ENCODE measurements around the gene JPH3.

- TF ChIP-seq SP1 (IDR thresholded peaks at IDR 0.05) (no peak), L3MBTL2 (conservative IDR thresholded peaks at IDR 0.05) (no peak), FOXK2 (IDR thresholded peaks at IDR 0.05) (no peak), PKNOX1 (IDR thresholded peaks at IDR 0.05) (no peak), ARNT (IDR thresholded peaks at IDR 0.05) (no peak), LEF1 (IDR thresholded peaks at IDR 0.05; ENCODE audit: borderline replicate concordance) (no peak), TARDBP (IDR thresholded peaks at IDR 0.05) (no peak), SUZ12 (IDR thresholded peaks at IDR 0.05) (no peak), ELF4 (IDR thresholded peaks at IDR 0.05) (no peak), BHLHE40 (IDR thresholded peaks at IDR 0.05; ENCODE audit: borderline replicate concordance) (no peak), FOXM1 (IDR thresholded peaks at IDR 0.05; ENCODE audit: borderline replicate concordance) (no peak), CTBP1 (IDR thresholded peaks at IDR 0.05; ENCODE audit: borderline replicate concordance) (no peak)
Measured at GRCh38 chr16:87610026-87610425, 7.7 kb downstream of the JPH3 start.

Data from HEK293T (cell line).